Measurements from ENCODE around the gene SMU1.

The SMU1 gene

GRCh38 chr9:33109850-33110595 is 33.5 kb upstream of the SMU1 start:
- Mint-ChIP-seq H3K9me3 (no peaks in the 10 kb centered on the region), H3K4me1 (ENCODE audit: low read depth) (peaks cover 17% of the 10 kb centered on the region), H3K36me3 (ENCODE audit: low read depth) (peaks cover 29% of the 10 kb centered on the region), H3K4me3 (no peak overlapping the region), H3K27me3 (no peaks in the 10 kb centered on the region), H3K27ac (peak overlapping the region; percentile 24)

- peaks cover 22% of the 10 kb centered on the region for H3K36me3 Mint-ChIP-seq (ENCODE audit: low read depth)
- no peak overlapping the region for H3K4me3 Mint-ChIP-seq
- peaks cover 17% of the 10 kb centered on the region for H3K4me1 Mint-ChIP-seq (ENCODE audit: low read depth)
- no peaks in the 10 kb centered on the region for H3K27me3 Mint-ChIP-seq
- no peaks in the 10 kb centered on the region for H3K9me3 Mint-ChIP-seq
- no peak overlapping the region for H3K27ac Mint-ChIP-seq
Measured at GRCh38 chr9:33109097-33109496, 32.6 kb upstream of the SMU1 start.

- Mint-ChIP-seq H3K4me3 (no peak overlapping the region), H3K27ac (peak overlapping the region; percentile 14), H3K27me3 (no peaks in the 10 kb centered on the region), H3K36me3 (ENCODE audit: low read depth) (peaks cover 15% of the 10 kb centered on the region), H3K4me1 (ENCODE audit: low read depth) (peaks cover 17% of the 10 kb centered on the region), H3K9me3 (no peaks in the 10 kb centered on the region)
Measured at GRCh38 chr9:33108472-33108871, 32.0 kb upstream of the SMU1 start.

GRCh38 chr9:33107762-33108161 is 31.3 kb upstream of the SMU1 start:
- Mint-ChIP-seq H3K36me3 (ENCODE audit: low read depth) (peaks cover 10% of the 10 kb centered on the region), H3K4me3 (no peak overlapping the region), H3K4me1 (ENCODE audit: low read depth) (peaks cover 17% of the 10 kb centered on the region), H3K27me3 (no peaks in the 10 kb centered on the region), H3K9me3 (no peaks in the 10 kb centered on the region), H3K27ac (no peak overlapping the region)

GRCh38 chr9:33106827-33107621 is 30.6 kb upstream of the SMU1 start:
- Mint-ChIP-seq H3K27ac (no peak overlapping the region), H3K4me1 (ENCODE audit: low read depth) (peaks cover 17% of the 10 kb centered on the region), H3K27me3 (no peaks in the 10 kb centered on the region), H3K9me3 (no peaks in the 10 kb centered on the region), H3K36me3 (ENCODE audit: low read depth) (peaks cover 4% of the 10 kb centered on the region), H3K4me3 (no peak overlapping the region)

- no peaks in the 10 kb centered on the region for H3K27me3 Mint-ChIP-seq
- H3K36me3 Mint-ChIP-seq (ENCODE audit: low read depth) = no peaks in the 10 kb centered on the region
- no peaks in the 10 kb centered on the region for H3K9me3 Mint-ChIP-seq
- no peak overlapping the region for H3K27ac Mint-ChIP-seq
- no peak overlapping the region for H3K4me3 Mint-ChIP-seq
- peaks cover 17% of the 10 kb centered on the region for H3K4me1 Mint-ChIP-seq (ENCODE audit: low read depth)
Measured at GRCh38 chr9:33106372-33106771, 29.9 kb upstream of the SMU1 start.

- H3K36me3 Mint-ChIP-seq (ENCODE audit: low read depth) = no peaks in the 10 kb centered on the region
- no peaks in the 10 kb centered on the region for H3K27me3 Mint-ChIP-seq
- peaks cover 17% of the 10 kb centered on the region for H3K4me1 Mint-ChIP-seq (ENCODE audit: low read depth)
- no peak overlapping the region for H3K4me3 Mint-ChIP-seq
- no peak overlapping the region for H3K27ac Mint-ChIP-seq
- H3K9me3 Mint-ChIP-seq = no peaks in the 10 kb centered on the region
Measured at GRCh38 chr9:33105959-33106358, 29.5 kb upstream of the SMU1 start.

- no peaks in the 10 kb centered on the region for H3K27me3 Mint-ChIP-seq
- H3K4me1 Mint-ChIP-seq (ENCODE audit: low read depth) = peaks cover 15% of the 10 kb centered on the region
- no peak overlapping the region for H3K4me3 Mint-ChIP-seq
- H3K27ac Mint-ChIP-seq = no peak overlapping the region
- H3K36me3 Mint-ChIP-seq (ENCODE audit: low read depth) = no peaks in the 10 kb centered on the region
- no peaks in the 10 kb centered on the region for H3K9me3 Mint-ChIP-seq
Measured at GRCh38 chr9:33105504-33105903, 29.0 kb upstream of the SMU1 start.

- H3K27ac Mint-ChIP-seq = no peak overlapping the region
Measured at GRCh38 chr9:33104401-33104800, 27.9 kb upstream of the SMU1 start.

GRCh38 chr9:33103501-33104281 is 27.2 kb upstream of the SMU1 start:
- H3K4me3 Mint-ChIP-seq = no peak overlapping the region
- H3K36me3 Mint-ChIP-seq (ENCODE audit: low read depth) = no peaks in the 10 kb centered on the region
- no peaks in the 10 kb centered on the region for H3K27me3 Mint-ChIP-seq
- H3K9me3 Mint-ChIP-seq = no peaks in the 10 kb centered on the region
- peaks cover 5% of the 10 kb centered on the region for H3K4me1 Mint-ChIP-seq (ENCODE audit: low read depth)
- H3K27ac Mint-ChIP-seq = no peak overlapping the region

More at GRCh38 chr9:33104401-33104800, 27.9 kb upstream of the SMU1 start:
- Mint-ChIP-seq H3K36me3 (ENCODE audit: low read depth) (no peaks in the 10 kb centered on the region), H3K4me1 (ENCODE audit: low read depth) (peaks cover 5% of the 10 kb centered on the region), H3K4me3 (no peak overlapping the region), H3K27me3 (no peaks in the 10 kb centered on the region), H3K9me3 (no peaks in the 10 kb centered on the region)

GRCh38 chr9:33102551-33103210 is 26.2 kb upstream of the SMU1 start:
- Mint-ChIP-seq H3K9me3 (no peaks in the 10 kb centered on the region), H3K4me1 (ENCODE audit: low read depth) (peaks cover 2% of the 10 kb centered on the region), H3K4me3 (no peak overlapping the region), H3K27me3 (no peaks in the 10 kb centered on the region), H3K36me3 (ENCODE audit: low read depth) (no peaks in the 10 kb centered on the region), H3K27ac (no peak overlapping the region)

GRCh38 chr9:33101104-33101951 is 24.9 kb upstream of the SMU1 start:
- Mint-ChIP-seq H3K4me1 (ENCODE audit: low read depth) (no peaks in the 10 kb centered on the region), H3K36me3 (ENCODE audit: low read depth) (no peaks in the 10 kb centered on the region), H3K4me3 (no peak overlapping the region), H3K27ac (no peak overlapping the region), H3K27me3 (no peaks in the 10 kb centered on the region), H3K9me3 (no peaks in the 10 kb centered on the region)

GRCh38 chr9:33099754-33100153 is 23.3 kb upstream of the SMU1 start:
- Mint-ChIP-seq H3K9me3 (no peaks in the 10 kb centered on the region), H3K27me3 (no peaks in the 10 kb centered on the region), H3K4me1 (ENCODE audit: low read depth) (no peaks in the 10 kb centered on the region), H3K27ac (no peak overlapping the region), H3K36me3 (ENCODE audit: low read depth) (no peaks in the 10 kb centered on the region), H3K4me3 (no peak overlapping the region)

GRCh38 chr9:33097192-33097591 is 20.7 kb upstream of the SMU1 start:
- Mint-ChIP-seq H3K27ac (no peak overlapping the region), H3K36me3 (ENCODE audit: low read depth) (no peaks in the 10 kb centered on the region), H3K9me3 (no peaks in the 10 kb centered on the region), H3K4me1 (ENCODE audit: low read depth) (peaks cover 9% of the 10 kb centered on the region), H3K27me3 (no peaks in the 10 kb centered on the region), H3K4me3 (no peak overlapping the region)
